GM12878 (cell line): ENCODE measurements around the gene DMAC2. TPM values are rescaled to one million over a fixed set of nuclear protein-coding genes. Genes with fewer than 3 reads are reported as not detected.
A peak's percentile ranks its signal among the peaks of the same experiment; 100 is the strongest.

Source experiments
- BCL11A ChIP-seq: IDR thresholded peaks from 2 replicates; pipeline ENCODE4 v1.6.1; 2011; ENCODE audit warnings: low read depth, low read length
- BCLAF1 ChIP-seq: fragments of 450-650 bp; IDR thresholded peaks from 2 replicates; pipeline ENCODE4 v1.6.1; 2017; ENCODE audit warnings: antibody characterized with exemption, mild to moderate bottlenecking, moderate library complexity
- CHD1 ChIP-seq: IDR thresholded peaks from 2 replicates; pipeline ENCODE4 v1.6.1; 2012; ENCODE audit warnings: low read depth, low read length, improper control_type of control experiment
- CTCF ChIP-seq, 3 experiments: IDR thresholded peaks in 2 of 3; conservative IDR thresholded peaks in 1 of 3; 2 replicates each; pipeline ENCODE4 v1.5.1; 2011; ENCODE audit warnings: low read depth in 3 of 3, low read length in 3 of 3, mild to moderate bottlenecking in 3 of 3, control low read depth in 2 of 3, moderate library complexity in 2 of 3, inconsistent platforms in 1 of 3, mixed read lengths in 1 of 3; ENCODE audit not compliant: control insufficient read depth in 2 of 3, insufficient read depth in 1 of 3; ENCODE audit errors: extremely low read depth in 1 of 3
- HDAC2 ChIP-seq: fragments of 200-600 bp; sonication (generic); IDR thresholded peaks from 2 replicates; pipeline ENCODE4 v1.6.1; 2017
- JUNB ChIP-seq: IDR thresholded peaks from 2 replicates; pipeline ENCODE4 v1.6.1; 2016; ENCODE audit warnings: antibody characterized with exemption, mild to moderate bottlenecking
- MYC ChIP-seq: IDR thresholded peaks from 2 replicates; pipeline ENCODE4 v1.6.1; 2011; ENCODE audit warnings: mild to moderate bottlenecking, low read length, moderate library complexity, inconsistent platforms; ENCODE audit not compliant: insufficient read depth, insufficient replicate concordance, insufficient read length, severe bottlenecking
- NR2C2 ChIP-seq: IDR thresholded peaks from 2 replicates; pipeline ENCODE4 v1.6.1; 2011; ENCODE audit warnings: borderline replicate concordance, low read depth; ENCODE audit not compliant: control insufficient read depth, insufficient read length
- RAD51 ChIP-seq: fragments of 450-650 bp; IDR thresholded peaks from 2 replicates; pipeline ENCODE4 v1.6.1; 2016; ENCODE audit warnings: moderate library complexity, mild to moderate bottlenecking, inconsistent platforms
- REST ChIP-seq: IDR thresholded peaks from 2 replicates; pipeline ENCODE4 v1.6.1; 2012; ENCODE audit warnings: mild to moderate bottlenecking, low read depth, low read length
- SMAD5 ChIP-seq: IDR thresholded peaks from 2 replicates; pipeline ENCODE4 v1.6.1; 2016; ENCODE audit warnings: antibody characterized with exemption, low read depth
- SMARCA5 ChIP-seq: fragments of 450-650 bp; IDR thresholded peaks from 2 replicates; pipeline ENCODE4 v1.6.1; 2017; ENCODE audit warnings: mild to moderate bottlenecking
- SREBF1 ChIP-seq: IDR thresholded peaks from 2 replicates; pipeline ENCODE4 v1.6.1; 2012; ENCODE audit warnings: mild to moderate bottlenecking, low read length
- TAF1 ChIP-seq: IDR thresholded peaks from 2 replicates; pipeline ENCODE4 v1.6.1; 2011; ENCODE audit warnings: mild to moderate bottlenecking, low read depth, low read length, borderline replicate concordance
- TARDBP ChIP-seq: IDR thresholded peaks from 2 replicates; pipeline ENCODE4 v1.6.1; 2016; ENCODE audit warnings: borderline replicate concordance
- ZBTB11 ChIP-seq: fragments of 450-650 bp; formaldehyde crosslinking; IDR thresholded peaks from 2 replicates; pipeline ENCODE4 v1.5.0; 2022; ENCODE audit warnings: mild to moderate bottlenecking, missing genetic modification characterization
- ZNF207 ChIP-seq: fragments of 450-650 bp; IDR thresholded peaks from 2 replicates; pipeline ENCODE4 v1.6.1; 2014; ENCODE audit warnings: antibody characterized with exemption, mild to moderate bottlenecking, borderline replicate concordance
- ZNF274 ChIP-seq: IDR thresholded peaks from one replicate; pipeline ENCODE4 v1.8.0; 2011; ENCODE audit not compliant: insufficient read length, insufficient read depth
- polyA plus RNA-seq, 11 experiments: library from polyadenylated mRNA; depleted of rRNA in 4 of 11; unstranded in 6 of 11; stranded (reverse) in 5 of 11; fragments of >200 nt; fragmentation: Nextera tagmentation in 4 of 11; fragmentation: Illumina TruSeq in 1 of 11; extraction: Ambion mirVana in 4 of 11; extraction: Trizol in 1 of 11; gene quantifications; 1 replicate in 1 of 11; 2 replicates in 10 of 11; pipeline versions ENCODE4 v1.2.1 to v1.2.3, GENCODE V29; 2011 to 2016; ENCODE audit warnings: inconsistent platforms in 2 of 11, missing spikeins in 2 of 11, low read depth in 1 of 11
- total RNA-seq, 4 experiments: library from RNA; depleted of rRNA in 3 of 4; stranded (reverse); fragments of >200 nt in 3 of 4; fragmentation: Illumina TruSeq in 1 of 4; extraction: Trizol in 1 of 4; gene quantifications; 2 replicates each; pipeline versions ENCODE4 v1.2.1 to v1.2.3, GENCODE V29; 2013 to 2021

DMAC2 gene
- total and polyA plus RNA-seq, 10 of the 15 experiments (the other 5 are each of a cell fraction or from before 2014, with no cell fraction given), result 10.8 to 57.2 (median 42.7) TPM

GRCh38 chr19:41439441-41440222, at the start of gene DMAC2 (continued):
- no peak for TF ChIP-seq BCLAF1
- no peak for TF ChIP-seq NR2C2
- TF ChIP-seq ZBTB11 (CRISPR knock-in tag), result no peak
- TF ChIP-seq HDAC2, result no peak
- peak; percentile 83 for TF ChIP-seq SMAD5
- no peak for TF ChIP-seq RAD51
- TF ChIP-seq SMARCA5, result peak; percentile 61; the same call in 1 of the 2 replicates
- TF ChIP-seq MYC, result no peak
- peak; percentile 62 to 78 (median 69) for TF ChIP-seq CTCF (IDR thresholded peaks at IDR 0.05 in 2 of 3, conservative IDR thresholded peaks at IDR 0.05 in 1 of 3; ENCODE audit: control insufficient read depth in 2 of 3, extremely low read depth in 1 of 3, insufficient read depth in 1 of 3, low read depth in 3 of 3, low read length in 3 of 3)
- no peak for TF ChIP-seq TARDBP
- no peak for TF ChIP-seq CHD1
- no peak for TF ChIP-seq JUNB
- peak; percentile 22; the same call in 1 of the 2 replicates for TF ChIP-seq ZNF207
- TF ChIP-seq BCL11A, result no peak
- TF ChIP-seq TAF1, result peak; percentile 85; the same call in 1 of the 2 replicates
- TF ChIP-seq ZNF274, result no peak
- no peak for TF ChIP-seq SREBF1
- no peak for TF ChIP-seq REST
